ENCODE results near the gene CXCL16.
"Not testable (repeated sequence)": the region's sequence is repeated elsewhere in the genome, so short reads cannot be mapped to it uniquely, and the experiment has no call there.

CXCL16 gene

GRCh38 chr17:4720787-4721186, 18.9 kb downstream of the CXCL16 start:
- DNase-seq: no peak

DNA sequence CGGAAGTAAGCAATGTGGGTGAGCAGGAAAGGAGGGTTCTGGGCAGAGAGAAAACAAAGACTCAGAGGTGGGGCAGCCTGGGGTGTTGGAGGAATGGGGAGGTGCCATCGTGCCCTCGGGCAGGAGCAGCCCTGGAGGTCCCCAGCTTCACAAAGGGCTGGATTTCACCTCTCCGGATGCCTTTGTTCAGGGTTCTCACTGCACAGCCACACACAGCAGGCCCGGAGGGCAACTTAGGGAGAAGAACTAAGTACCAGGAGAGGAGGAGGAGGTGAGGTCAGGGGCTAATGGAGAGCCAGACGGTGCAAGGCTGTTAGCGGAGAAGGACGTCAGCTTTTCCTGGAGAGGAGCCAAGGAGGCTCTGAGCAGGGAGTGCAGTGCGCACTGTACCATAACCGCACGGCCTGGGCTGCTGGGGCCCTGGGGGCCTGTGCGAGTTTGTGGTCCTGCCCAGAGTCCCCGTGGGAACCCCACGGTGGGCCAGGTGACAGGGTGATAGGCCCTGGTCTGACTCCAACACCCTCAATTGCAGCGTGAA, 20.0 kb downstream of the CXCL16 start:
- no peak for DNase-seq

DNA sequence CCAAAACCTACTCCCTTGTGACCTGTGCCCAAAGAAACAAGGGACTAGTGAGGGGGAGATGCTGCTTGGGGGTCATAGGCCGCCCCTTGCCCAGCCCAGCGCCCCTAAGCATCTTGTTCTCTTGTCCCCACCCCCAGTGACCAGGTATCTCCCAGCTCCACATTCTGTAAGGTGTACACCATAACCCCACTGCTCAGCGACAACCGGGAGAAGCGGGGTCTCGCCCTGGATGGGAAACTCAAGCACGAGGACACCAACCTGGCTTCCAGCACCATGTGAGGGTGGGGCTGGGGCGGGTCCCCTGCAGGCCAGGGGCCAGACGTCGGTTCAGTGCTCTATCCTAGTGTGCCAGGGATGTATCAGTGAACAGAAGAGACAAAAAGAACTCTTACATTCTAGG, 20.6 kb downstream of the CXCL16 start:
- no peak for DNase-seq

GRCh38 chr17:4718276-4718675, 21.5 kb downstream of the CXCL16 start:
- DNase-seq: no peak

DNA sequence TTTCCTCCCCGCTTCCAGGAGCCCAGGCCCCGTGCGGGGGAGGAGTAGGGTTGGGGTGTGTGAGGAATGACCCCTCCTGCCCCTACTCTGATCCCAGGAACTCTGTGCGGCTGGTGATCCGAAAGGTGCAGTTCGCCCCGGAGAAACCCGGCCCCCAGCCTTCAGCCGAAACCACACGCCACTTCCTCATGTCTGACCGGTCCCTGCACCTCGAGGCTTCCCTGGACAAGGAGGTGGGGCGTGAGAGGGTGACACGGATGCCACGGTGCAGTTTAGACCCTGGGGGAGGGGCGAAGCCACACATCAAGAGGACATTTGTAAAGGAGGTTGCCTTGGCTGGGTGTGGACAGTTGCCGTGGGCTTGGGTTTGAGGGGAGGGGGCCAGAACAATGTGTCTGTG, 21.9 kb downstream of the CXCL16 start:
- no peak for DNase-seq

- no peak for DNase-seq
Observed at GRCh38 chr17:4716081-4716480, 23.6 kb downstream of the CXCL16 start.

DNA sequence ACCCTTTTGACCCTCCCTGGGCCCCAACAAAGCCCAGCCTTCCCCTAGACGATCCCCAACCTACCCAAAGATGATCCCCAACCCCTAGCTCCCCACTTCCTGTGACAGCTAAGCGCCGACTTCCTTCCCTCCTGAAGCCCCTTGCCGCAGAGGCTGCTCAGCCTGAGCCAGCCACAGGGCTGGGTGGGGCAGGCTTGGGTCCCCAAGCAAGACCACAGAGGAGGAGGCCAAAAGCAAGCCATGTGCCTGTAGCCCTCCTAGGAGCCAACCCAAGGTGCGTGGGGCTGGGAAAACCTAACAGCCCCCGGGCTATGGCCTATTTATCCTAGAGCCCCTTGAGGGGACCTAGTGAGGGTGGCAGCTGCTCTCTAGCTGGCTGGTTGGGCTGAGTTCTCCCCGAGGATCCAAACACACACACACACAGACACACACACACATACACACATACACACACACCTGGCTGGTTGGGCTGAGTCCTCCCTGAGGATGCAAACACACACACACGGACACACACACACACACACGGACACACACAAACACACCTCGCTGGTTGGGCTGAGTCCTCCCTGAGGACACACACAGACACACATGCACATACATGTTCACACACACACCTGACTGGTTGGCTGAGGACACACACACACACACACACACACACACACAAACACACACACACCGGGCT, 24.5 kb downstream of the CXCL16 start:
- DNase-seq: peak in 1 of 2 donors; percentile 54

GRCh38 chr17:4714340-4715062, 25.2 kb downstream of the CXCL16 start:
- not testable (repeated sequence) for DNase-seq

DNA sequence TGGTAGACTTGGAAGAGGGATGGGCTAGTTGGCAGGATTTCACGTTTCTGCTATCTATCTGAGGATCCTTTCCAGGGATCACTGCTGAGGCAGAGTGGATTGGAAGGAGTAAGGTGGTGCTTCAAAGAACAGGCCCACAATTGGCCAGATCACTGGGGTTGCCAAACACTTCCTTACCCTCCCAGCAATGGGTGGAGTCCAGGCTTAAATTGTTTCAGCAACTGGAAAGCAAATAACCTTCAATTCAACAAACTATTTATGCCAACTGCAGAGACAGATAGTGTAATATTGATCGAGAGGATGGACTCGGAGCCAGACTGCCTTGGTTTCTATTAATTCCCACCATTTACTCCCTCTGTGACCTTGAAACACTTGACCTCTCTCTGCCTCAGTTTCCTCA, 27.2 kb downstream of the CXCL16 start:
- no peak for DNase-seq

GRCh38 chr17:4711661-4712181, 28.0 kb downstream of the CXCL16 start:
- DNase-seq: peak; percentile 62 to 81

DNA sequence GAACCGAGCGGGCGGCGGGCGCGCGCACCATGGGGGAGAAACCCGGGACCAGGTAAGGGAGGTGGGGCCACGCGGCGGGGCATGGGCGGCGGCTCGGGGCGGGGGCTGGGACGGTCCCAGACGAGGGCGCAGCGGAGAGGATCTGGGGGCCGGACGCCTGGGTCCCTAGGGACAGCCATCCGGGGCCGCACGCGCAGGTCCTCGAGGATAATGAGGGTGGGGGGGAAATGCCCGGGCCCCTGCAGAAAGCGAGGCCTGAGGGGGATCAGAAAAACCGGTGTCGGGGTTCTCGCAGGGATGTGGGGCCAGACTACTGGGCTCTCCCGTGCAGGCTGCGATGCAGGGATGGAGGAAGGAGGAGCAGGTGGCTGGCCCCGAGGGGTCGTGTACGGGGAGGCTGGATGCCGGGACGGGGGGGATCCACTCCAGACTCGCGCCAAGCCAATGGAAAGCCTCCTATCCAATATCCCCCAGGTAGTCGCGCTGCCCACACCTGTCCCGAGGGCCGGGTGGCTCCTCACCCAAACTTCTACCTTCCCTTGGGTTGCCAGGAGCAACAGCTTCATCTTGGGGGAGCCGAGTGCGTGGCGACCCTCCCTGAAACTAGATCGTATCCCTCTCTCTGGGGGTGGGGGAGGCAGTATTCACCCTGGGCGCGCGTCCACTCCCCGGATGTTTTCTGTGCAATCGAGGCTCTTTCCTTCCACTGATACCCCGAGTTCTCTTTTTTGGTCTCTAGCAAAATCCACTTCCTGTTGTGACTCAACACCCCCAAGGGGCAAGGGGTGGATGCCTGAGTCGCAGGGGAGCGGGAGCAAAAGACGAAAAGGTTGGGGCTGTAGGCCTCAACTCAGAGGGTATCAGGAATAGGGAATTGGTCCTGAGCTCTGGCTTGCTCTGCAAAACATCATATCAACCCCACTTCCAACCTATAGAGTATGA, 28.8 kb downstream of the CXCL16 start:
- peak; percentile 62 to 81 for DNase-seq

DNA sequence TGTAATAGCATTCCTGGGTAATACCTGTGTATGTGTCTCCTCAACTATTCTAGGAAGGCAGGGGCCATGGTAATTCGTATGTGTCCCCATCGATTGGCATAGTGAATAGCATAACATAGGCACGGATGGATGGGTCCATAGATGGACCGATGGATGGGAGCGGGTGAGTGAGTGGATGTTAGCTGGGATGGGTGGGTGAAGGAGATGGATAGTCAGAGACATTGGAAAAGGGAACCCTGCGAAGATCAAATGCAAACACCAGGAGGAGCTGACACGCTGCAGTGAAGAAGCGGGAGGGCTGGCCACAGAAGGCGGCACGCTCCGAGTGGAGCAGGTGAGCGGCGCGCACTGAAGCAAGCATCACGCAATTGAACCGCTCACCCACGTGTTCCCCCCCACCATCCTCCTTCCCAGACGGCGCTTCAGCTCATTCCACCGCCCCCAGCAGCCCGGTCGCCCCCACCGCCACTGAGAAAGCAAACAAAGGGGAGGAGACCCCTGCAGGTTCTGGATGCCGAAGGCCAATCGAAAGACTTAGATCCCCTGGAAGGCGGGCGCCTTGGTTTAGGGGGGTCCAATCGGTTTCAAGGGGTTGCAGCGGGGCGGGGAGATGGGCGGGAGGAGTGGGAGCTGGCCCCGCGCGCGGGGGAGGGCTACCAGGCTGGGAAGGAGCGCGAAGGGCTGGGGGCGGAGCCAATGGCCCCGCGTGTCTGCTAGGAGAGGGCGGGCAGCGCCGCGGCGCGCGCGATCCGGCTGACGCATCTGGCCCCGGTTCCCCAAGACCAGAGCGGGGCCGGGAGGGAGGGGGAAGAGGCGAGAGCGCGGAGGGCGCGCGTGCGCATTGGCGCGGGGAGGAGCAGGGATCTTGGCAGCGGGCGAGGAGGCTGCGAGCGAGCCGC, 29.7 kb downstream of the CXCL16 start, which contains the start of gene ARRB2:
ARRB2 (plus strand) TSS at position 839 of the 899 bp plus-strand sequence. CDS start 90 bp downstream, outside the sequence.
- peak; percentile 88 to 99 for DNase-seq

- DNase-seq: no peak
Observed at GRCh38 chr17:4708436-4708835, 31.3 kb downstream of the CXCL16 start.

DNA sequence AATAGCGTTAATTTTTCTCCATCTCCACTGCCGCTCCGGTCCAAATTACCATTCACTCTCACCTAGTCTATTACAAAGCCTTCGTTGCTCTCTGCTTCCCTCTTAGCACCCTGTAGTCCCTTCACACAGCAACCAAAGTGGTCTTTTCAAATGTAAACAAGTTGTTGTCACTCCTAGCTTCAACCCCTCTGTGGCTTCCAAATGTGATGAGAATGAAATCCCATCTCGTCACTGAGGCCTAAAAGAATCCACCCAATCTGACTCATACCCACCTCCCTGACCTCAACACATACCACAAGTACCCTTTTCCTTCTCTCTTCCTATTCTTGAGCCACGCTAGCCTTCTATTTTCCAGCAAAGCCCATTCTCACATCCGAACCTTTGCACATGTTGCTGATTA, 33.6 kb downstream of the CXCL16 start:
- no peak for DNase-seq

- no peak for DNase-seq
Observed at GRCh38 chr17:4704991-4705390, 34.7 kb downstream of the CXCL16 start.

DNA sequence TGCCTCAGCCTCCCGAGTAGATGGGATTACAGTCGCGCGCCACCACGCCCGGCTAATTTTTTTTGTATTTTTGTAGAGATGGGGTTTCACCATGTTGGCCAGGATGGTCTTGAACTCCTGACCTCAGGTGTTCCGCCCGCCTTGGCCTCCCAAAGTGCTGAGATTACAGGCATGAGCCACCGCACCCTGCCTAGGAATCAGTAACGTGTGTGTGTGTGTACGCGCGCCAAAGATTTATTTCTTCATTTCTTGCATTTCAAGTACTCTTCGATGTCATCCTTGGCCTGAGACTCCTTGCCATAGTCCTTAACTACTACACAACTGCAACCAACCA, 35.2 kb downstream of the CXCL16 start:
- DNase-seq: not testable (repeated sequence)

GRCh38 chr17:4703330-4703691, 36.4 kb downstream of the CXCL16 start:
- DNase-seq: no peak

- no peak for DNase-seq
Observed at GRCh38 chr17:4701116-4701515, 38.6 kb downstream of the CXCL16 start.

DNA sequence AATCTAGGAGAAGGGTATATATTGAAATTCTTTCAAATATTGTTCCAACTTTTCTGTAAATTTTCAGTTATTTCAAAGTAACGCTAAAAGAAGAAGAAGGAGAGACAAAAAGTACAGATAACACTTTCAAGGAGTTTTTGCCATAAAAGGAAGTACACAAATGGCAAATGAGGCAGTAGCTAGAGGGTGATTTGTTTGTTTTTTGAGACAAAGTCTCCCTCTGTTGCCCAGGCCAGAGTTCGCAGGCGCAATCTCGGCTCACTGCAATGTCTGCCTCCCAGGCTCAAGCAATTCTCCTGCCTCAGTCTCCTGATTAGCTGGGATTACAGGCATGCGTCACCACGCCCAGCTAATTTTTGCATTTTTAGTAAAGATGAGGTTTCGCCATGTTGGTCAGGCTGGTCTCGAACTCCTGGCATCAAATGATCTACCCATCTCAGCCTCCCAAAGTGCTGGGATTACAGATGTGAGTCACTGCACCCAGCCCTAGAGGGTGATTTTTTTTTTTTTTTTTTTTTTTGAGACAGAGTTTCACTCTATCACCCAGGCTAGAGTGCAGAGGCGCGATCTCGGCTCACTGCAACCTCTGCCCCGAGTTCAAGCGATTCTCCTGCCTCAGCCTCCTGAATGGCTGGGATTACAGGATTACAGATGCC, 40.2 kb downstream of the CXCL16 start:
- DNase-seq: not testable (repeated sequence)

DNA sequence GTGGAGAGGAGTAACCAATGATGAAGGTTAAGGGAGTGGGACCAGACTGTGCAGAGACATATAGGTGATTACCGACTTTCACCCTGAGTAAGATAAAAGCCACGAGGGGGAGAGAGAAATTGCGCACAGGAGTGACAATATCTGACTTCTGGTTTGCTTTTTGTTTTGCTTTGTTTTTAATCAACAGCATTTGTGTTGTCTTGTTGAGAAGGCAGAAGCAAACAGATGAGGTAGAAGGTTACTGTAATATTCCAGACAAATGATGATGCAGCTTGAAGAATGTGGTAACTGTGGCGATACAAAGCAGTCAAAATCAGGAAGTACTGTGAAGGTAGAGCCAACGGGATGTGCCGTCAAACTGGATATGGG, 43.3 kb downstream of the CXCL16 start:
- DNase-seq: no peak

- no peak for DNase-seq
Observed at GRCh38 chr17:4693416-4693815, 46.3 kb downstream of the CXCL16 start.
